Kidney (tissue), 14 donors: Measurements from ENCODE around the gene MPC2. TPM values are rescaled to one million over a fixed set of nuclear protein-coding genes. Genes with fewer than 3 reads are reported as not detected.

Source experiments
- DNase-seq, 5 donors: peaks; one replicate each; pipeline ENCODE4 v3.0.0-alpha.2; 2013 to 2020
- FAIRE-seq: peaks from 2 replicates; lab custom pipeline; 2012; peaks lifted over from hg19 to GRCh38; lab: Jason Lieb, UNC
- H3K27ac ChIP-seq, 2 donors: one replicate each; pipeline ENCODE4 v1.7.0; 2013; ENCODE audit warnings: low read depth in 2 of 2, low read length in 2 of 2, inconsistent platforms in 1 of 2
- H3K27me3 ChIP-seq: one replicate; pipeline ENCODE4 v1.7.1; 2013; ENCODE audit warnings: low read length, inconsistent platforms; ENCODE audit not compliant: control insufficient read depth, insufficient read depth
- H3K36me3 ChIP-seq, 3 donors: one replicate each; pipeline versions ENCODE4 v1.7.0 to v1.7.1; 2013; ENCODE audit warnings: low read length in 3 of 3, control low read depth in 1 of 3, inconsistent platforms in 1 of 3; ENCODE audit not compliant: insufficient read depth in 3 of 3, control insufficient read depth in 2 of 3
- H3K4me1 ChIP-seq, 3 donors: one replicate each; pipeline versions ENCODE4 v1.7.0 to v1.7.1; 2013; ENCODE audit warnings: low read length in 3 of 3, inconsistent platforms in 1 of 3, low read depth in 1 of 3; ENCODE audit not compliant: control insufficient read depth in 2 of 3, insufficient read depth in 2 of 3
- H3K4me3 ChIP-seq, 3 donors: one replicate each; pipeline versions ENCODE4 v1.7.0 to v1.8.1; 2013; ENCODE audit warnings: low read length in 3 of 3, control low read depth in 1 of 3, inconsistent platforms in 1 of 3
- H3K9ac ChIP-seq, 3 donors: one replicate each; pipeline versions ENCODE4 v1.7.0 to v1.7.1; 2013; ENCODE audit warnings: low read length in 3 of 3, control low read depth in 1 of 3, inconsistent platforms in 1 of 3
- H3K9me3 ChIP-seq, 3 donors: one replicate each; pipeline versions ENCODE4 v1.7.0 to v1.7.1; 2013; ENCODE audit warnings: low read length in 3 of 3, control low read depth in 1 of 3, inconsistent platforms in 1 of 3; ENCODE audit not compliant: control insufficient read depth in 2 of 3, insufficient read depth in 1 of 3
- CTCF ChIP-seq: IDR thresholded peaks from 3 replicates; pipeline ENCODE4 v1.5.1; 2012; ENCODE audit warnings: mild to moderate bottlenecking, moderate library complexity, borderline replicate concordance; ENCODE audit not compliant: insufficient read depth; ENCODE audit errors: extremely low read depth
- intact Hi-C: fragments of 100-400 bp; cut with DNase I; formaldehyde crosslinking; loops from one replicate; pipeline ENCODE4 v1.11.1; 2022
- polyA plus RNA-seq: library from polyadenylated mRNA; stranded (reverse); fragments of 350-450 nt; fragmentation: Illumina TruSeq; extraction: RNeasy Lipid Tissue Mini Kit (QIAGEN cat#74804); gene quantifications from one replicate; pipeline ENCODE4 v1.2.3, GENCODE V29; 2014; ENCODE audit warnings: low read depth, low replicate concordance; ENCODE audit not compliant: insufficient read depth
- total RNA-seq: library from RNA; stranded (reverse); fragmentation: NEBNext Ultra II Directional; extraction: Animal tissue kit (Norgen Biotek cat#: 25700); gene quantifications from one replicate; pipeline ENCODE4 v1.2.1, GENCODE V29; 2021
- donor health status: control.
- donor health status: control.
- donor health status: control.
- donor health status: control.
- donor health status: control.
- donor health status: DM: yes; HTN: yes; CAD: no.
- donor health status: Normal renal cell carcinoma (clear cell type).

The MPC2 gene
- total and polyA plus RNA-seq, 2 donors from 2014 or later: 127 to 445 TPM

DNA sequence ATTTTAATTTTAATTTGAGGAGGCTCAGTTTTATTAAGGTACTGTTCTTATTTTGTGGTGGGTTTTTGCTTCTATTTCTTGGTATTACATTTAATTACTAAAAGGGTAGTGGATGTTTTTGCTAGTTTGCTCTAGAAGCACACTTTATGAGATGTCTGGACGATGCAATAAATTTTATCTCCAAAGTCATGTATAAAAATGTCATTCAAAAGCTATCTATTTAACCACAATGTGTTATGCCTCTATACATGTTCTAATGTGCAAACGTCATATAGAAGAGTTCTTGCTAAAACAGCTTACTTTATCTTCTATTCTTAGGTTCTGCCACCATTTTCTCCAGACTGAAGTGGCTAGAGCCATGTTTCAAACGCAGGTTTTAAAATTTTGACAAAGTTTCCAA lies 12.9 kb upstream of the MPC2 start:
- intact Hi-C loops: no loop called here
- Histone ChIP-seq H3K27me3 (no peaks in the 10 kb centered on the region), H3K9me3 (no peaks in the 10 kb centered on the region), H3K36me3 (peaks cover 2 to 10% (median 5%) of the 10 kb centered on the region in 3 donors), H3K4me1 (peaks cover 0 to 6% (median 0%) of the 10 kb centered on the region in 3 donors), H3K27ac (no peak overlapping the region), H3K9ac (no peak overlapping the region), H3K4me3 (no peak overlapping the region)
- no peak for DNase-seq
- TF ChIP-seq CTCF: no peak
- FAIRE-seq: no peak

GRCh38 chr1:167947733-167948132 lies 10.9 kb upstream of the MPC2 start:
- Histone ChIP-seq H3K9me3 (no peaks in the 10 kb centered on the region), H3K4me3 (no peak overlapping the region), H3K27ac (no peak overlapping the region), H3K36me3 (peaks cover 0 to 3% (median 2%) of the 10 kb centered on the region in 3 donors), H3K27me3 (no peaks in the 10 kb centered on the region), H3K9ac (no peak overlapping the region), H3K4me1 (peaks cover 0 to 6% (median 0%) of the 10 kb centered on the region in 3 donors)
- no peak for TF ChIP-seq CTCF
- intact Hi-C loops: no loop called here
- no peak for DNase-seq
- FAIRE-seq: no peak

GRCh38 chr1:167943541-167943940 lies 6.7 kb upstream of the MPC2 start:
- intact Hi-C loops: no loop called here
- DNase-seq (no peak), FAIRE-seq (no peak)
- no peak for TF ChIP-seq CTCF
- no peaks in the 10 kb centered on the region for H3K4me1 ChIP-seq
- no peaks in the 10 kb centered on the region for H3K9me3 ChIP-seq
- no peak overlapping the region for H3K9ac ChIP-seq
- H3K36me3 ChIP-seq: no peaks in the 10 kb centered on the region
- no peak overlapping the region for H3K27ac ChIP-seq
- H3K4me3 ChIP-seq: no peak overlapping the region
- no peaks in the 10 kb centered on the region for H3K27me3 ChIP-seq

GRCh38 chr1:167940264-167940663 lies 3.4 kb upstream of the MPC2 start:
- DNase-seq: no peak
- Histone ChIP-seq H3K4me1 (no peaks in the 10 kb centered on the region), H3K27me3 (no peaks in the 10 kb centered on the region), H3K36me3 (no peaks in the 10 kb centered on the region), H3K9me3 (no peaks in the 10 kb centered on the region), H3K9ac (no peak overlapping the region), H3K27ac (no peak overlapping the region), H3K4me3 (no peak overlapping the region)
- FAIRE-seq: no peak
- TF ChIP-seq CTCF: no peak
- intact Hi-C loops: no loop called here
